K562 (cell line): ENCODE data around the gene FREM3. TPM values are rescaled to one million over a fixed set of nuclear protein-coding genes. Genes with fewer than 3 reads are reported as not detected.

Experiments
- ATAC-seq: fragments of 200-7000 bp; cut with Tn5 transposase; 3 replicates; pipeline ENCODE4 v1.9.1; 2020; ENCODE audit warnings: moderate library complexity
- BruUV-seq: library from RNA; stranded (reverse); fragments of 400-500 nt; replicated peaks from 2 replicates; lab custom pipeline; 2021; lab: Mats Ljungman, UMichigan
- CTCF ChIA-PET: fragments of 300-600 bp; formaldehyde crosslinking; extraction: SDS; loops from one replicate; lab custom pipeline; 2021; ENCODE audit warnings: low intra/inter-chr PET ratio; lab: Yijun Ruan, JAX
- POLR2A ChIA-PET: fragments of 300-600, 350-650 bp; sonication (Branson Sonifier 250); formaldehyde crosslinking; extraction: SDS; loops from one replicate; lab custom pipeline; 2021; ENCODE audit warnings: antibody characterized with exemption, inconsistent platforms; lab: Yijun Ruan, JAX
- DNase-seq, 4 experiments: peaks; one replicate each; pipeline versions ENCODE4 v3.0.0 to v3.0.0-alpha.2; 2011 to 2018; ENCODE audit warnings: low spot score in 3 of 4, mixed read lengths in 3 of 4; ENCODE audit errors: extremely low read depth in 1 of 4
- FAIRE-seq: peaks from 2 replicates; lab custom pipeline; 2011; peaks lifted over from hg19 to GRCh38; lab: Jason Lieb, UNC
- H2AFZ ChIP-seq: 2 replicates; pipeline ENCODE4 v1.6.0; 2011; ENCODE audit warnings: low read depth, low read length, control low read depth, inconsistent platforms
- H3K27ac ChIP-seq: fragments of 200-600 bp; 3 replicates; pipeline ENCODE4 v1.8.0; 2011; ENCODE audit warnings: low read depth, mild to moderate bottlenecking, control low read depth, inconsistent platforms, low read length, moderate library complexity, mixed read lengths; ENCODE audit errors: extremely low read depth
- H3K27me3 ChIP-seq, 2 experiments: fragments of 300-600 bp in 1 of 2; 2 replicates in 1 of 2; 3 replicates in 1 of 2; pipeline versions ENCODE4 v1.6.0 to v1.8.0; 2011; ENCODE audit warnings: inconsistent platforms in 2 of 2, low read length in 2 of 2, mild to moderate bottlenecking in 1 of 2, mixed read lengths in 1 of 2, moderate library complexity in 1 of 2; ENCODE audit not compliant: control insufficient read depth in 2 of 2, insufficient read depth in 2 of 2
- H3K36me3 ChIP-seq: fragments of 300-600 bp; 3 replicates; pipeline ENCODE4 v1.8.0; 2011; ENCODE audit warnings: mild to moderate bottlenecking, low read length, inconsistent platforms; ENCODE audit not compliant: control insufficient read depth, insufficient read depth
- H3K4me1 ChIP-seq, 2 experiments: fragments of 200-600 bp in 1 of 2; replicated peaks in 1 of 2; 2 replicates in 1 of 2; 3 replicates in 1 of 2; pipeline versions ENCODE4 v1.5.1 to v1.8.0; 2011; ENCODE audit warnings: inconsistent platforms in 2 of 2, low read length in 2 of 2, mild to moderate bottlenecking in 1 of 2, mixed read lengths in 1 of 2, moderate library complexity in 1 of 2; ENCODE audit not compliant: control insufficient read depth in 2 of 2, insufficient read depth in 2 of 2
- H3K4me2 ChIP-seq: 2 replicates; pipeline ENCODE4 v1.6.1; 2011; ENCODE audit warnings: low read length, control low read depth, inconsistent platforms, mixed read lengths; ENCODE audit not compliant: insufficient read depth
- H3K4me3 ChIP-seq: fragments of 200-600 bp; sonication (generic), shearing (Covaris generic); 2 replicates; pipeline ENCODE4 v1.5.1; 2016; ENCODE audit warnings: control low read depth, inconsistent platforms
- H3K79me2 ChIP-seq: fragments of 200-600 bp; 3 replicates; pipeline ENCODE4 v1.8.0; 2011; ENCODE audit warnings: low read length, inconsistent platforms; ENCODE audit not compliant: control insufficient read depth, insufficient read depth
- H3K9ac ChIP-seq, 2 experiments: 2 replicates each; pipeline versions ENCODE4 v1.6.0 to v1.6.1; 2011; ENCODE audit warnings: low read depth in 2 of 2, low read length in 2 of 2, control low read depth in 1 of 2, inconsistent platforms in 1 of 2, mild to moderate bottlenecking in 1 of 2, mixed read lengths in 1 of 2; ENCODE audit not compliant: insufficient read depth in 1 of 2
- H3K9me1 ChIP-seq: one replicate; pipeline ENCODE4 v1.6.0; 2011; ENCODE audit warnings: inconsistent platforms, mild to moderate bottlenecking, low read length, moderate library complexity; ENCODE audit not compliant: control insufficient read depth, insufficient read depth
- H3K9me3 ChIP-seq: replicated peaks from 2 replicates; pipeline ENCODE4 v1.5.1; 2011; ENCODE audit warnings: low read depth, low read length, inconsistent platforms; ENCODE audit not compliant: control insufficient read depth, insufficient read depth
- H4K20me1 ChIP-seq: replicated peaks from 2 replicates; pipeline ENCODE4 v1.6.1; 2011; ENCODE audit warnings: low read length, inconsistent platforms, mixed read lengths; ENCODE audit not compliant: control insufficient read depth, insufficient read depth
- BRCA1 ChIP-seq, 2 experiments: fragments of 450-650 bp in 1 of 2; sonication (generic) in 1 of 2; formaldehyde crosslinking in 1 of 2; IDR thresholded peaks; 2 replicates each; pipeline versions ENCODE4 v1.5.0 to v1.6.1; 2017 to 2020; ENCODE audit warnings: mild to moderate bottlenecking in 1 of 2, missing genetic modification reagents in 1 of 2
- BRD4 ChIP-seq: fragments of 200-600 bp; sonication (generic); IDR thresholded peaks from 2 replicates; pipeline ENCODE4 v1.6.1; 2017; ENCODE audit warnings: inconsistent platforms
- EWSR1 ChIP-seq: fragments of 450-650 bp; IDR thresholded peaks from 2 replicates; pipeline ENCODE4 v1.6.1; 2018; ENCODE audit warnings: borderline replicate concordance, mild to moderate bottlenecking, low read depth, moderate library complexity; ENCODE audit not compliant: partially characterized antibody
- LEF1 ChIP-seq: fragments of 450-650 bp; IDR thresholded peaks from 2 replicates; pipeline ENCODE4 v1.6.1; 2016; ENCODE audit warnings: mild to moderate bottlenecking
- PHF20 ChIP-seq: fragments of 450-650 bp; IDR thresholded peaks from 2 replicates; pipeline ENCODE4 v1.6.1; 2018; ENCODE audit not compliant: partially characterized antibody
- POLR2AphosphoS2 ChIP-seq: IDR thresholded peaks from 2 replicates; pipeline ENCODE4 v1.6.1; 2012; ENCODE audit warnings: low read length, improper control_type of control experiment
- PTTG1 ChIP-seq: fragments of 450-650 bp; IDR thresholded peaks from 2 replicates; pipeline ENCODE4 v1.6.1; 2016; ENCODE audit warnings: low read depth, mild to moderate bottlenecking, missing genetic modification characterization, missing compliant biosample characterization
- TCF15 ChIP-seq: fragments of 250-450 bp; sonication (Bioruptor Pico); IDR thresholded peaks from 2 replicates; pipeline ENCODE4 v1.8.0; 2022; ENCODE audit warnings: moderate library complexity, mild to moderate bottlenecking, inconsistent platforms
- ZNF174 ChIP-seq: fragments of 250-450 bp; sonication (Bioruptor Pico); IDR thresholded peaks from 2 replicates; pipeline ENCODE4 v1.4.0; 2020; ENCODE audit warnings: mild to moderate bottlenecking
- ZNF212 ChIP-seq: fragments of 450-650 bp; formaldehyde crosslinking; IDR thresholded peaks from 2 replicates; pipeline ENCODE4 v1.4.0; 2020; ENCODE audit warnings: mild to moderate bottlenecking
- WGBS: fragments of 100-300 bp; shearing (Covaris generic); methylation state at CpG from one replicate; pipeline ENCODE4 v1.1.6; 2016; ENCODE audit warnings: low coverage, mixed read lengths; ENCODE audit not compliant: insufficient coverage; ENCODE audit errors: missing lambda C conversion rate; 5-methylcytosine and 5-hydroxymethylcytosine counted together
- in situ Hi-C: fragments of 300-500 bp; cut with MboI; formaldehyde crosslinking; loops from 4 replicates; pipeline ENCODE4 v1.15.0; 2018; ENCODE audit warnings: inconsistent platforms, mixed read lengths
- intact Hi-C: fragments of 100-400 bp; cut with micrococcal nuclease; formaldehyde crosslinking; loops from 2 replicates; pipeline ENCODE4 v1.14.2; 2022
- polyA plus RNA-seq, 8 experiments: library from polyadenylated mRNA; depleted of rRNA in 4 of 8; stranded (reverse) in 5 of 8; unstranded in 3 of 8; fragments of >200 nt; fragmentation: Nextera tagmentation in 2 of 8; fragmentation: Illumina TruSeq in 1 of 8; extraction: Ambion mirVana in 2 of 8; extraction: Trizol in 1 of 8; gene quantifications; 2 replicates each; pipeline versions ENCODE4 v1.2.1 to v1.2.3, GENCODE V29; 2011 to 2014; ENCODE audit warnings: inconsistent platforms in 1 of 8, missing spikeins in 1 of 8
- total RNA-seq, 7 experiments: library from RNA; depleted of rRNA in 6 of 7; stranded (reverse); fragments of >200 nt in 6 of 7; fragmentation: Illumina TruSeq in 2 of 7; extraction: Trizol in 2 of 7; gene quantifications; 2 replicates each; pipeline versions ENCODE4 v1.2.1 to v1.2.3, GENCODE V29; 2011 to 2021; ENCODE audit warnings: low replicate concordance in 1 of 7

FREM3 gene
- total and polyA plus RNA-seq, 9 of the 15 experiments (the other 6 are each of a cell fraction or from before 2014, with no cell fraction given): not detected

GRCh38 chr4:143549928-143550327 lies 150.5 kb downstream of the FREM3 start (continued):
- no peak for TF ChIP-seq TCF15 (CRISPR knock-in tag)
- no peak for TF ChIP-seq PTTG1
- TF ChIP-seq LEF1: no peak
- TF ChIP-seq ZNF212 (CRISPR knock-in tag): no peak
- TF ChIP-seq EWSR1: no peak
- no peak for TF ChIP-seq BRD4
- no peak for TF ChIP-seq POLR2AphosphoS2
- TF ChIP-seq PHF20: no peak
- TF ChIP-seq BRCA1 (IDR thresholded peaks at IDR 0.05): no peak
- TF ChIP-seq BRCA1 (CRISPR knock-in tag; IDR thresholded peaks at IDR 0.05): no peak

- Histone ChIP-seq H3K79me2 (no peaks in the 10 kb centered on the region), H3K4me3 (no peak overlapping the region), H3K9me1 (no peaks in the 10 kb centered on the region), H3K4me2 (no peak overlapping the region), H3K27ac (no peak overlapping the region), H3K4me1 (no peaks in the 10 kb centered on the region), H2AFZ (no peak overlapping the region), H3K36me3 (peaks cover 98% of the 10 kb centered on the region), H3K9me3 (no peaks in the 10 kb centered on the region), H4K20me1 (no peaks in the 10 kb centered on the region), H3K27me3 (no peaks in the 10 kb centered on the region), H3K9ac (no peak overlapping the region)
- FAIRE-seq: no peak
- in situ Hi-C loops: no loop called here
- BruUV-seq: no TSS peak
- no peak for ATAC-seq
- ChIA-PET POLR2A (interaction anchor here (0.7 kb wide), 1 partner anchor 29 kb away, joined by 3 read pairs; no protein-coding TSS in a partner anchor), CTCF (no interaction called here)
- TF ChIP-seq ZNF174 (CRISPR knock-in tag): no peak
- 94% methylated on average over 3 of the region's 3 CpGs for WGBS
- DNase-seq: no peak
- intact Hi-C loops: no loop called here
Observed at GRCh38 chr4:143539670-143540023, 160.8 kb downstream of the FREM3 start.
